SK-N-SH treated with all-trans-retinoic acid at 6 μM for 48 hours (cell line): ENCODE results near the gene DCTN4.
"Not testable (repeated sequence)": the region's sequence is repeated elsewhere in the genome, so short reads cannot be mapped to it uniquely, and the experiment has no call there.

Source experiments
- ATAC-seq: fragments of 200-7000 bp; cut with Tn5 transposase; 3 replicates; pipeline ENCODE4 v1.9.1; 2020; ENCODE audit warnings: mild to moderate bottlenecking, moderate library complexity
- BACH2 ChIP-seq: fragments of 250-450 bp; sonication (Bioruptor Pico); IDR thresholded peaks from 2 replicates; pipeline ENCODE4 v1.9.0; 2021; ENCODE audit warnings: mild to moderate bottlenecking, borderline replicate concordance
- CREB5 ChIP-seq: fragments of 250-450 bp; sonication (Bioruptor Pico); IDR thresholded peaks from 2 replicates; pipeline ENCODE4 v1.5.1; 2020; ENCODE audit warnings: low read depth, mild to moderate bottlenecking, moderate library complexity
- CSDC2 ChIP-seq: fragments of 250-450 bp; sonication (Bioruptor Pico); IDR thresholded peaks from 2 replicates; pipeline ENCODE4 v1.5.0; 2020; ENCODE audit warnings: mild to moderate bottlenecking, moderate library complexity
- CSRNP3 ChIP-seq: fragments of 250-450 bp; sonication (Bioruptor Pico); IDR thresholded peaks from 2 replicates; pipeline ENCODE4 v1.5.1; 2021; ENCODE audit warnings: mild to moderate bottlenecking, moderate library complexity
- GLIS3 ChIP-seq: fragments of 250-450 bp; sonication (Bioruptor Pico); IDR thresholded peaks from 2 replicates; pipeline ENCODE4 v1.5.0; 2020; ENCODE audit warnings: mild to moderate bottlenecking, moderate library complexity
- ISL1 ChIP-seq: fragments of 250-450 bp; sonication (Bioruptor Pico); IDR thresholded peaks from 2 replicates; pipeline ENCODE4 v2.1.2; 2022; ENCODE audit warnings: mild to moderate bottlenecking, moderate library complexity
- OSR1 ChIP-seq: fragments of 250-450 bp; sonication (Bioruptor Pico); IDR thresholded peaks from 2 replicates; pipeline ENCODE4 v1.8.0; 2022; ENCODE audit warnings: moderate library complexity, mild to moderate bottlenecking, inconsistent platforms
- PPARA ChIP-seq: fragments of 250-450 bp; sonication (Bioruptor Pico); IDR thresholded peaks from 2 replicates; pipeline ENCODE4 v1.5.0; 2020; ENCODE audit warnings: mild to moderate bottlenecking, borderline replicate concordance
- RARB ChIP-seq: fragments of 250-450 bp; sonication (Bioruptor Pico); IDR thresholded peaks from 2 replicates; pipeline ENCODE4 v1.8.0; 2021; ENCODE audit warnings: mild to moderate bottlenecking, moderate library complexity
- SNAI2 ChIP-seq: fragments of 250-450 bp; sonication (Bioruptor Pico); IDR thresholded peaks from 2 replicates; pipeline ENCODE4 v1.5.0; 2020; ENCODE audit warnings: mild to moderate bottlenecking, moderate library complexity
- TCF4 ChIP-seq: fragments of 250-450 bp; sonication (Bioruptor Pico); IDR thresholded peaks from 2 replicates; pipeline ENCODE4 v1.8.0; 2021; ENCODE audit warnings: mild to moderate bottlenecking, moderate library complexity, borderline replicate concordance
- TSHZ2 ChIP-seq: fragments of 250-450 bp; sonication (Bioruptor Pico); IDR thresholded peaks from 2 replicates; pipeline ENCODE4 v1.5.0; 2020; ENCODE audit warnings: mild to moderate bottlenecking, moderate library complexity
- ZFP3 ChIP-seq: fragments of 250-450 bp; sonication (Bioruptor Pico); IDR thresholded peaks from 2 replicates; pipeline ENCODE4 v1.5.0; 2020; ENCODE audit warnings: mild to moderate bottlenecking, moderate library complexity
- ZNF565 ChIP-seq: fragments of 450-650 bp; formaldehyde crosslinking; conservative IDR thresholded peaks from 2 replicates; pipeline ENCODE4 v1.5.0; 2020; ENCODE audit warnings: low read depth, mild to moderate bottlenecking, moderate library complexity
- ZNF70 ChIP-seq: fragments of 450-650 bp; formaldehyde crosslinking; IDR thresholded peaks from 2 replicates; pipeline ENCODE4 v1.5.0; 2020; ENCODE audit warnings: mild to moderate bottlenecking, moderate library complexity
- ZNF8 ChIP-seq: fragments of 450-650 bp; formaldehyde crosslinking; IDR thresholded peaks from 2 replicates; pipeline ENCODE4 v1.5.0; 2020; ENCODE audit warnings: mild to moderate bottlenecking, moderate library complexity
- TF ChIP-seq, protein P1 (sequence below): fragments of 250-450 bp; sonication (Bioruptor Pico); IDR thresholded peaks from 2 replicates; pipeline ENCODE4 v1.8.0; 2021; ENCODE audit warnings: low read depth, mild to moderate bottlenecking, moderate library complexity, borderline replicate concordance

DCTN4 gene

GRCh38 chr5:150751096-150751891 is 7.5 kb downstream of the DCTN4 start (continued):
- TF ChIP-seq, protein P1, sequence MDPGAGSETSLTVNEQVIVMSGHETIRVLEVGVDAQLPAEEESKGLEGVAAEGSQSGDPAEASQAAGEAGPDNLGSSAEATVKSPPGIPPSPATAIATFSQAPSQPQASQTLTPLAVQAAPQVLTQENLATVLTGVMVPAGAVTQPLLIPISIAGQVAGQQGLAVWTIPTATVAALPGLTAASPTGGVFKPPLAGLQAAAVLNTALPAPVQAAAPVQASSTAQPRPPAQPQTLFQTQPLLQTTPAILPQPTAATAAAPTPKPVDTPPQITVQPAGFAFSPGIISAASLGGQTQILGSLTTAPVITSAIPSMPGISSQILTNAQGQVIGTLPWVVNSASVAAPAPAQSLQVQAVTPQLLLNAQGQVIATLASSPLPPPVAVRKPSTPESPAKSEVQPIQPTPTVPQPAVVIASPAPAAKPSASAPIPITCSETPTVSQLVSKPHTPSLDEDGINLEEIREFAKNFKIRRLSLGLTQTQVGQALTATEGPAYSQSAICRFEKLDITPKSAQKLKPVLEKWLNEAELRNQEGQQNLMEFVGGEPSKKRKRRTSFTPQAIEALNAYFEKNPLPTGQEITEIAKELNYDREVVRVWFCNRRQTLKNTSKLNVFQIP (CRISPR knock-in tag) = peak; percentile 68; the same call in 1 of the 2 replicates
- TF ChIP-seq CSRNP3 (peak; percentile 69; the same call in 1 of the 2 replicates), ISL1 (CRISPR knock-in tag) (peak; percentile 100), ZFP3 (CRISPR knock-in tag) (no peak), SNAI2 (CRISPR knock-in tag) (peak; percentile 91), CREB5 (CRISPR knock-in tag) (peak; percentile 98), GLIS3 (peak; percentile 48; the same call in 1 of the 2 replicates), ZNF70 (CRISPR knock-in tag) (no peak), BACH2 (CRISPR knock-in tag) (no peak), ZNF8 (CRISPR knock-in tag) (peak; percentile 52; the same call in 1 of the 2 replicates), PPARA (CRISPR knock-in tag) (no peak), RARB (CRISPR knock-in tag) (no peak), CSDC2 (no peak)

DNA sequence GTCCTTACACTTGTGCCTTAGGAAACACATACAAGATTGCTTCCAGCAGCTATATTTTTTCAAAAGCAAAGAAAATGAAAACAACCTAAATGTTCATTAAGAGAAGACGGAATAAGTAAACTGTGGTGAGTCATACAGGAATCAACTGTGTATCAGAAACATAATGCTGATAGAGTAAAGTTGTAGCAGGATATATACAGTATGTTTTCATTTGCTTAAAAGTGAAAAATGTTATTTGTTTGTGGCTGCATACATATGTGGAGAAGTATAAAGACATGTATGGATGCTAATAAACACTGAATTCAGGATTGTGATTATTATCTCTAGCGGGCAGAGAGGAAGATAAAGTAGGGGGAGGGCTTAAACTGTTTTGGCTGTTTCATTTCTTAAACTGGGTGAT is 8.3 kb downstream of the DCTN4 start:
- TF ChIP-seq TCF4 (CRISPR knock-in tag) (no peak), ZNF565 (CRISPR knock-in tag) (no peak), CSDC2 (no peak), RARB (CRISPR knock-in tag) (no peak), TSHZ2 (CRISPR knock-in tag) (no peak), CSRNP3 (no peak; the same call in 1 of the 2 replicates), BACH2 (CRISPR knock-in tag) (no peak), PPARA (CRISPR knock-in tag) (no peak), GLIS3 (no peak), SNAI2 (CRISPR knock-in tag) (no peak), ZNF8 (CRISPR knock-in tag) (no peak), OSR1 (no peak), ZNF70 (CRISPR knock-in tag) (no peak)
- peak; percentile 73 for ATAC-seq

GRCh38 chr5:150743142-150743488 is 15.7 kb downstream of the DCTN4 start:
- ATAC-seq = not testable (repeated sequence)

DNA sequence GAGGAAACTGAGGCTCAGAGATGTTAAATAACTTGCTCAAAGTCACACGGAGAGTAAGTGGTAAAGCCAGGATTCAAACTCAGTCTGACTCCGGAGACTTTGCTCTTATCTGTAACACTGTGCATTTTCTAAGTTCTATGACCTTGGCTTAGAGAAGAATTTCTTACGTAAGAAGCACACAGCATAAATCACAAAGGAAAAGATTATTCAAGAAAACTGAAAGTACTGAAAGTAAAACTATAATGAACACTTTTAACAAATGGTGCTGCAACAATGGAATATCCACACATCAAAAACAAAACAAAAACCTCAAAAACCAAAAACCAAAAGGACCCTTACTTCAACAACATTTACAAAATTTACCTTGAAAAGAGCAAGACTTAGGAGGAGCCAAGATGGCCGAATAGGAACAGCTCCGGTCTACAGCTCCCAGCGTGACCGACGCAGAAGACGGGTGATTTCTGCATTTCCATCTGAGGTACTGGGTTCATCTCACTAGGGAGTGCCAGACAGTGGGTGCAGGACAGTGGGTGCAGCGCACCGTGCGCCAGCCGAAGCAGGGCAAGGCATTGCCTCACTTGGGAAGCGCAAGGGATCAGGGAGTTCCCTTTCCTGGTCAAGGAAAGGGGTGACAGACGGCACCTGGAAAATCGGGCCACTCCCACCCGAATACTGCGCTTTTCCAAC is 16.2 kb downstream of the DCTN4 start:
- not testable (repeated sequence) for ATAC-seq
